GM21360 (cell line): Measurements from ENCODE around the gene BLACAT1.
"Not testable (repeated sequence)": the region's sequence is repeated elsewhere in the genome, so short reads cannot be mapped to it uniquely, and the experiment has no call there.

Experiments
- ATAC-seq: cut with Tn5 transposase; IDR thresholded peaks from one replicate; pipeline ENCODE4 v1.9.1; 2021; ENCODE audit warnings: mild to moderate bottlenecking, moderate library complexity; ENCODE audit not compliant: unreplicated experiment

The BLACAT1 gene

DNA sequence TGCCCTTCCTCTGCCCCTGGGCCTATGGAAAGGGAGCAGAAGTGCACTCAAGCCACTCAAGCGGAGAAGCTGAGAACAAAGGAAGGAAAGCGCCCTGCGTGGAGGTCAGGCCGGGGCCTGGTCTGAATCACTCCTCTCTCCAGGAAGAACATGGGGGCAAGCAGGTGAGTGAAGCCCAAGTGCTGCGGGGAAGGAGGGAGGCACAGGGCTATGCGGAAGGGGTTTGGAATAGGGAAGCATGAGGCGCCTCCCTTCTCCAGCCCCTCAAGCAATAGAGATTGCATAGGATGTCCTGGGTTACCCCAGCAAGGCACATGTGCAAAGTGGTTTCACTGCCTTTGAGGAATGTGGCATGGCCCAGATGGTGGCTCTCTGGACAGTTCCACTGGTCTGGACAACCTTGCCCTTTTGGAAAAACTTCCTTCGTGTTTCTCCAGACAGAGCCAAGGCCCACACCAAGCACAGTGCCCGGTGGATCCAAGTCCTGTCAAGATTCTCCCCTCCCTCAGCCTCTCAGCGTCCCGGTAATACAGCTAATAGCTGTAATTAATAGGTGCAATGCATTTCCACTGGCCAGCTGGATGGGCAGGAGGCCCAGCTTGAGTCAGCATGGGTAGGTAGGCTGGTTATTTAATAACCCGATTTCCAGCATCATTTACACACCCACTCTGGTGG lies 13.7 kb downstream of the BLACAT1 start:
- no peak for ATAC-seq

DNA sequence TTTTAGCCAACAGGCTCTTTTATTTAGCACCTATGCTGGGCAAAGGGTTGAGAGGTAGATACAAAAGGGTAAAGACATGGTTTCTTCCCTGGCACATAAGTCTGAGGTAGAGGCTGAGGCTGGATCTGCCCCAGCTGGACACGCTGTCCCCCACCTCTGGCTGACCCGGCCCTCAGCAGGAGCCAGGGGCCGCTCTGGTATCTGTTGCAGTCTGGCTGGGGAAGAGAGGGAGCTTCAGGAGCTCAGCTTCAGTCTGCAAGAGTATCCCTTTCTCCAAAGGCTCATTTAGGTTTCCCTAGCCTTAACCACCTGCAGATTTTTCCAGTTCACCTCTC lies 14.2 kb downstream of the BLACAT1 start:
- no peak for ATAC-seq

DNA sequence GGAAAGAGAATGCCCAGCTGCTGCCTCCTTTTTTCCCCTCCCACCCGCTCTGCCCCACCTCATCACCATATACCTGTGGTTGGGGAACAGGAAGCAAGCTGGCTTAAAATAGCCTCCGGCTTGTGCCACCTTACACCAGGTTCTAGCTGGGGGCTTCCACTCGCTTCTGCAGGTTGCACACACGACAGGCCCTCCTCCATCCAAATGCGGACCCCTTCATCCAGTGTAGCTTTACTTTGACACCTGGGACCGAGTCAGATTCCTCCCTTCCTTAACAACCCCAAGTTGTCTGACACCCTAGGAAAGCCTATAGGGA lies 14.6 kb downstream of the BLACAT1 start:
- ATAC-seq: no peak

DNA sequence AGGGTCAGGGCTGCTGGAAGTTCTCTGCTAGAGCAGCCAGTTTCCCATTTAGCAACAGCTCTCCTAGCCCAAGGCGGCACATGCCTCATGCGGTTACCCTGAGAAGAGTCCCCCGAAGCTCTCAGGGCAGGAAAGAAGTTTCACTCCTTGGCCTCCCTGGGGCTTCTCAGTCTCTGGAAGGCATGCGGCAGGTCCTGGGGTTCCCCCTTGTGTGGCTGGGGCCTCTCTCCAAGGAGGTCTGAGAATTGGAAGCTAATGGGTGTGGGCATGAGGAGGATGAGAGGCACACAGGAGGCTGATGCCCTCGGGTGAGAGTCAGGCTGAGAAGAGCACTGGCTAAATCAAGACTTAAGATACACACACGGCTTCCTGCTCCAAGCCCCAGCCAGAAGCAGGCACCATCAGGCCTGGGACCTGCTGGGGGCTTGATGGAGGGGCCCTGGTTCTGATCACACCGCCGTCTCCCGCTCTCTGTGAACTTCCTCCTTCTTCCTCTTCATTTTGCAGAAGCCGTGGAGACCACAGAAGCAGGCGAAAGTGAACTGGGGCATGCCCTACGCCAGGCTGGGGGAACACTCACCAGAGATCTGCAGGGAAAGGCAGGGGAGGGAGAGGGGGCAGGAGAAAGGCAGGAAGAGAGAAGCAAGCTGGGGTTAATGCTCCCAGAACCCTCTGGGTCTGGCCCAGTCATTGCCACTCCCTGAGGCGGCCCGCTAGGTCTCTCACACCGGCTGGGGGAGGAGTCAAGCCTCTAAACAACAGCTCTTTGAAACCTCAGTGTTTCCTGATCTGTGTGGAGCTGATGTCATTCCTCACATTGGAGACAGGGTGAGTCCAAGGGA lies 15.1 kb downstream of the BLACAT1 start:
- no peak for ATAC-seq

DNA sequence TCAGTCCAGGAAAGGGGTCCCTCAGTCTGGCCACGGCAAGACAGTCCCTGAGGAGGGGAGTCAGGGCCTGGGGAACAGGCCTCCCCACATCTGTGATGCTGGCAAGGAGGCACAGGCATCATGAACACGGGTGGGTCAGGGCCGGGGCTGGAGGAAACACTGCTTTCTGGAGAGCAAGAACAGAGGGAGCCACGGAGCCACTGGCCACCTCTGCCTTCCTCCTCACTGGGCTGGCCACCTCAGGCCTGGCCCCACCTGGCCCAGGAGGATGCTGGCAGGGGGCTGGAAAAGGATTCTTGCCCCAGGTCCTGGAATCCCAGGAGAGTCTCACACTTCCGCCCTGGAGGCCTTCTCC lies 15.7 kb downstream of the BLACAT1 start:
- ATAC-seq: no peak

DNA sequence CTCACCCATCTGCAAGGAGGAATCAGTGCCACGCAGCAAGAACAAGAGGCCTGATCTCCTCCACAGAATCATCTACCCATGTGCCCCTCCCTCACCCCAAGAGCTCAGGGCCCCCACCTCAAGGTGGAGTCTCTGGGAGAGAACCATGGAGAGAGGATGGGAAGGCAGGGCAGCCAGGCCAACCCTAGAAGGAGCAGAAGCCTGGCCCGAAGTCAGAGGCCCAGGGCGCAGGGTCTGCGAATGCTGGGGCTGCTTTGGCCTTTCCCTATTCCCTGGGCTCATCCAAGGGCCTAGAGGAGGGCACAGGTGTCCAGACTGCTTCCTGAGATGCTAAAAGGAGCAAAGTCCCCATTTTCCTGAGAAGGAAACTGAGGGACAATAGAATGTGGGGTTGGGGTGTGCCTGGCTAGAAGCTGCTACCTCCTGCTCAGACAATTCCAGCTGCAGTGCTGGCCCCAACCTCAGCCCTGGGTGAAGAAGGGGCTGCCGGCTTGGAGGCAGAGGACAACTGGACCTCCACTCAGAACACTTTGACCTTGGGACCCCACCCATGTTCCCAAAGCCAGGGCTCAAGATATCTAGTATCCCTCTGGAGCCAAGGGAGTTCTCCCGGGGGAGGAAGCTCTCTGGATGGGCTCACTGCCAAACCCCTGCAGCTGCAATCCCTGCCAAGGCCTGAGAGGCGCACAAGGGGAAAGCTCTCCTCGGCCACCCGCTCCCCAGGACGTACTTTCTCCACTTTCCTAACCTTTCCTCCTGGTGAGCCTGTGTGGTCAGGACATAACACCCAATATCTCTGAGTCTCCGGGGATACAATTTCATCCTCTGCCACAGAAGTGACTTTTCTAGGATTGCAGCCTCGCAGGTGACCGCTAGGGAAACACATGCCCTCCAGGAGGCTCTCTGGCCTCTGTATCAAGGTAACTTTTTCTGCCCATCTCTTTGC lies 17.4 kb downstream of the BLACAT1 start:
- ATAC-seq: no peak

DNA sequence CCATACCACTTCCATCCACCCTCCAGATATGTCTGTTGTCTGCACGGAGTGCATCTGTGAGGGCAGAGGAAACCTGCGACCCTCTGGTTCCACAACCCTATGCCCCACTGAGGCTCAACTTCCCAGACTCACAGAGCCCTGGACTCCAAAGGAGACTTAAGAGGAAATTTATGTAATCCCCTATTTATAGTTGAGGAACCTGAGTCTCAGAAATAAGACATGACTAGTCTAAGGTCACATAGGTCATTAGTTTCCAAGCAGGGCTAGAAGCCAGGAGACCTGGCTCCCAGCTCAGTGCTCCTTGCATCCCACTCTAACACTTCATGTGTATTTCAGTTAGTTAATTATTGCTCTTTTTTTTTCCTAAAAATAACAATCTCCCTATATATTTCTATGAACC lies 18.3 kb downstream of the BLACAT1 start:
- ATAC-seq: no peak

DNA sequence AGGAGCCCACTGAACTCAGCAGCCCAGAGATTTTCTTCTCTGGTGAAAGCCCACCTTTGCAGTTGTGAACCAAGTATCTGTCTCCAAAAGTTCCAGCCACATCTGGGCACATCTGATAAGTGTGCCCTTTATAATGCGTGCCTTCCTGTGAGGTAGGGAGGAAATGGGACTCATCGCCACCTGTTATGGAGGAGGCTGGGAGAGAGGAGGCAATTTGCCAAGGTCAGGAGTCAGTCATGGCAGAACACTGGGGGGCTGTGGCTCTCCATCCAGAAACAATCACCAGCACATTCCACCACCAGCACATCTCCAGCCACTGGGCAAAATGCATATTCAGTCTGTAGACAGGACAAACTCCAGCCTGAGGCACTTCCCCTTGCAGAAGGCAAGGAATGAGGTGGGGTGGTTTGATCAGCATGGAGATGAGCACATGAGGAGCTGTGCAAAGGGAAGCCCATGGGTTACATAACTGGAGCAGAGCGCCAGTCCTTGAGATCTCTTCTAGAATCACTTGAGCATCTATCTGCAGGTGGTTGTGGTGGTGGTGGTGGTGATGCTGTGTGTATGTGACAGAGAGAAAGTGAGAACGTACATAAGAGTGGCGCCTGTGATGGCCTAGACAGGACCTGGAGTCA lies 19.0 kb downstream of the BLACAT1 start:
- no peak for ATAC-seq

DNA sequence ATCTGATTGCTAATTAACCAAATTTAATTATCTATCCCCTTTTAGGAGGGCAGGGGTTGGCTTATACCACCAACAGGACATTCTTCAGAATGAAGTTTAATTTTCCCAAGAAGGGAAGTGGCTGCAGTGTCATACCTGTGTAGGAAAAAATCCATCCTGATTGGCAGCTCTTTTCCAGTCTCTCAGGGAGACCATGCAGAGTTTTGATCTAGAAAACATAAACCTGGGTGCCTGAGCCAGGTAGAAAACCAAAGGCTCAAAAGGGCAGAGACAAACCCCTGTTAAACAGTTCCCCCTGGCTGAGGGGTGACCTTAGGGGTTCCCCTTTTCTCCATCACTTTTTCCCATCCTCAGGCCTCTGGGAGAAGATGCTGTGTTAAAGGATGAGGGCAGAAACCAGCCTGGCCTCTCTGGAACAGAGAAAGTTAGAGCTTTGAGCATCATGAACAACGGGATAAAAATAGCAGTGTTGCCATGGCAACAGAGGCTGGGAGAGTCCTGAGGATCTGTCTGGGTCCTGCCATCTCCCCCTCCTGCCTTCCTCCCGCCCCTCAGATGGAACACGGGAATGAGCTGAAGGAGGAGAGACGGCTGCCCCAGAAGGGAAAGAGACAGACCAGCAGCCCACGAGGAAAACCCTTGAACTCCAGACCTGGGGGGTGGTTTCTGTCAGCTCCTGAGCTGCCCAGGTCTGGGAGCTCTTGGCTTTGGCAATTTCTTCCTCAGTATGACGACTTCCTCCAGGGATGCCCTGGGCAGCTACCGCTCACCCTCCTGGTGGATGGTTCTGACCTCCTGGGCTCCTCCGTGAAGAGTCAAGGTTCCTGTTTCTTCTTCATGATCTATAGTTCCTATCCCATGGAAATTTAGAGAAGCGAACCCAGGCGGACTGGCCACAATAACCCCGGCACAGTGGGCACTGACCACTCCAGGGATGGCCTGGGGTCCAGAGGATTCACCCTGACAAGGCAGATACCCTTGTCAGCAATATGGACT lies 20.0 kb downstream of the BLACAT1 start:
- no peak for ATAC-seq

DNA sequence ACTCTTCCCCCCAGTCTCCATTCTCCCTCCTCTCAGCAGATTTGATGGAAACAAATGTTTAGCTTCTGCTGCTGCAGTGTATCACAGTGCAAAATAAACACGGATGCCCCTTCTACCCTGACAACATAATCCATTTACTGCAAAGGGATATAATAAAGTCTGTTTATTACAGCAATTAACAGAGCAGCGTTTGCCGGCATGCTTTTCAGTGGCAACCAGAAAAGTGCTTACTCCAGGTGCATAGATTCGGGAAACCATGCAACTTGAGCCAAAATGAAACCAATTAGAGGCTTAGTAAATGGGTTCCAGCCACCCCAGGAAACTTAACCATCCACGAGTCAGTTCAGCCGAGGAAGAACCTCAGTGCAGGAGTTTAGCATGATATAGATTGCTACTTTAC lies 21.1 kb downstream of the BLACAT1 start:
- no peak for ATAC-seq

DNA sequence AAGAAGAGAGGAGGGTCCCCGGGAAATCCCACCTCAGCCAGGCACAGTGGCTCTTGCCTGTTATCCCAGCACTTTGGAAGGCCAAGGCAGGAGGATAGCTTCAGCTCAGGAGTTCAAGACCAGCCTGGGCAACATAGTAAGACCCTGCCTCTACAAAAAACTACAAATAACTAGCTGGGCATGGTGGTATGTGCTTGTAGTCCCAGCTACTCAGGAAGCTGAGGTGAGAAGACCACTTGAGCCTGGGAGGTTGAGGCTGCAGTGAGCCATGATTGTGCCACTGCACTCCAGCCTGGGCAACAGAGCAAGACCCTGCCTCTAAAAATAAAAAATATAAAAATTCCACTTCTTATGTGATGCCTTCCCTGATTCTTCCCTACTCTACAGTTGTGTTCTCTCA lies 23.2 kb downstream of the BLACAT1 start:
- not testable (repeated sequence) for ATAC-seq

DNA sequence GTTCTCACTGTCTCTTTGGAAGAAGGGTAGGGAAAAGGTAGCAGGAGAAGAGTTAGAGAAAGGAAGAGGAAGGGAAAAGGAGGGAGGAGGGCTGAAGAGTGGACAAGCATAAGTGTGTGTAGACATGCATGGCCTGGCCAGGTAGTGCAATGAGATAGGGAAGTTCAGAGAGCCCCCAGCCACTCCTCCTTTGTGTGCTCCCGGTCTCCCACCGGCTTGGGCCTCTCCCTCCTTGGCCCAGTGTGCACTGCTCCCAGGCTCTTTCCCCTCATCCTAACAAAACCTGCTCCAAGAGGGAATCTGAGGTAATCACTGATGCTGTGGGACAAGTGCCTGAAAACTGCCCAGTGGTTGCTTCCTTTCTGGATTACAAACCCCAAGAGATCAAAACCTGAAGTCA lies 23.7 kb downstream of the BLACAT1 start:
- ATAC-seq: no peak

DNA sequence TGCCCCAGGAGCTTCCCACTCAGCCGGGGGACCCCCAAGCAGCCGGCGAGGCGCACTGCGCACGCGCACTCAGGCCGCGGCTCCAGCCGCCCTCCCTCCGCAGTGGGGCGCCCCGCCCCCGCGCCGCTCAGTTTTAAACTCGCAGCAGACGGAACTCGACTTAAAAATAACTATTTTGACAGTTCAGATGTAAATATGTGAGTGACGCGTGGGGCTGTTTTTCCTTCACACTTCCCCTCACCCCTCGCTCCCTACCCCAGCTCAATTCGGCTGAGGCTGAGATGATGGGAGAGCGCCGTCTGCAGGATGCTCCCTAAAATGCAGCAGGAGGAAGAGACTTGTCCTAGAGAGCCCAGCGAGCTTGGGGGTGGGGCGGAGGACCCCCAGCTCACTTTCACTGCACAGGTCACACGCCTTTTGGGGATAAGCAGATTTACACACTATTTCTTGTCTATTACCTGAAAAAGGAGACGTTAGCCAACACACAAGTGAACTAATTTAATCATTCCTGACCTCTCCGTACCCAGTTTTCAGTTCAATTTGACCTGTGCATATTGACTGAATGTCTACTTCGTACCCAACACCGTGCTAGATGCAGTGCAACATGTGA lies 25.0 kb downstream of the BLACAT1 start:
- peak; percentile 60 for ATAC-seq

DNA sequence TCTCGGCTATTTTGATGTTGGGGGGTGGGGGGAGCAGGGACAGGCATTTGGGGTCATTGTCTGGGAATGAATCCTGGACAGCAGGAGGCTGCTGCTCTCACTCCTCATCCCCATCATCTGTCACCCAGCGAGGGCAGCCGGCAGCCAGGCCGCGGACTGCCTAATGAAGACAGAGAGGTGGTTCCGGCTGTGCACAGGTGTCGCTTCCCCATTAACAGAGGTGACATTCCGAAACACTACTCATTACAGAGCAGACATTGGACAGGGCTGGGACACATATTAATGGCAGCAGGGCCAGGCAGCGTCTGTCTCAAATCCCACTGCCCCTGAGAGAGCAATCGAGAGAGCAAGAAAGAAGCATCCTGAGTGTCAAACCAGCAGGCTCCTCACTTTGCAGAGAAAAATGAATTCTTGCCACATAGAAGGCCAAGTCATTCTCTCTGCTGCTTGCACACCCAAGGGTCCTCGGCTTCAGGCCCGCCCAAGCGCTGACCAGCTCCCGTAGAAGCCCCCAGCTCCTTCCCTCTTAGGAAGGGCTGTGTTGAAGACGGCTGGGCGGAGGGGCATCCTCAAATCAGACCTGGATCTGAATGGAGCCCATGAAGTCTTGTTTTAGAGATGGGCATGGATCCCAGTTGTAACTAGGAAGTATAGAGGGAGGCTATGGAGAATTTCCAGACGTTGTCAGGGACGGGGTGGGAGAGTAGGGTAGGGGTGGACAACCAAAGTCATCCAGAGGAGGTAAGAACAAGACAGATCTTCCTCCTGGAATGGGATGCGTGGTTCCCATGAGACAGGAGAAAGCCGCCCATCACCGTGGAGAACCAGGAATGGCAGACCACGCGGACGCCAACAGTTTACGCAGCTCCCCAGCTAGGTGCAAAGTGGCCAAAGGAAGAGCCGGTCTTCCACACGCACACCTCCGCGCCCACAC lies 25.8 kb downstream of the BLACAT1 start:
- ATAC-seq: no peak

DNA sequence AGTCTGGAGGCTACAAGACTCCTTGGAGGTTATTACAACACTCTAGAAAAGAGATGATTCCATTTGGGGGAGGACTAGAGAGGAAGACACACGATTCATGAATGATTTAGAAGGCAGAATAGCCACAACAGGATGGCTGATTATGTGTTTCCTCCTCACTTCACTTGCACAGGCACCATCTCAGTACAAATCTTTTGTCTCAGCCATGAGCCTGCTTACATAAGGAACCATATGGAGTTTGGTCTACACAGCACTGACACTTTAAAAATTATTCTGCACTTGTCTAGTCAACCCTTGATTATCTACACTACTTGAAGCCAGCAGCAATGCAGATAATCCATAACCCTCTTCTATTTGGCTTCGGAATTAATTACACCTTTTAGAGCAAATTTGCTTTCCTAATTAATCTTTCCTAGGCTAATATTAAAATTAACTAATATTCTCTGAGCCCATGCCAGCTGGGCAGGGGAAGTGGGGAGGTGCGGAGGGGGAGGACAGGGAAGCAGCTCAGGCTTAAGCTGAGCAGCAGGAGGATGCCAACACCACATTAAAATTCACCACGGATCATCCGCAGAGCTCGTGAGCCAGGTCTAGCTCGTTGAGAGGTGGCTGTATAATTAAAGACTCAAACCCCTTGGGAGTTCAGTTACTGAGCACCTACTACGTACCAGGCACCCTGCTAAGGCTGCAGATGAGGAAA lies 30.8 kb downstream of the BLACAT1 start:
- ATAC-seq: no peak

DNA sequence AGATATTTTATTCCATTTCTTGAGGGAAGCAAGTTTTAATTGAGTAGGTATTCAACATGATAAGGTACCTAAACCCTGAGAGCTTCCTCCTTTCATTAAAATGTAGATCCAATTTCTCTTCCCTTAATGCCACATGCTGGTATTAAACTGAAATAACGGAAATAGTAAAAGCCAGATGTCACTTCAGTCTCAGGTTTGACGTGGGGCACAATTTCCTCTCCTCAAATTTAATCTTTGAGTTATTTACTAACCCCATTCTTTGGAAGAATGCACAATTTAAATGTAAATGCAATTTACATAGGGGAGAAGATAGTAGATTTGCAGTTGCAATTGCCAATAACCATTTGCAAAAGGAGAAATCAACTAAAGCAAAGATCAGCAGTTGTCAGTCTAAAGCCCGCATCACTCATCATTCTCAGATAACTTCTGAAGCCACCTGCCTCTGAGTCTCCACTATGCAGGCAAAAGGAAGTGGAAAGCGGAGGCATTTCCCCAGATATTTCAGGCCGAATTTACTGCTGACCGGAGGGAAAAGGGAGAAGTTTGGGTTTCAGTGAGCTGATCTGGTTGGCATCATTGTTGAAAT lies 31.9 kb downstream of the BLACAT1 start:
- no peak for ATAC-seq

DNA sequence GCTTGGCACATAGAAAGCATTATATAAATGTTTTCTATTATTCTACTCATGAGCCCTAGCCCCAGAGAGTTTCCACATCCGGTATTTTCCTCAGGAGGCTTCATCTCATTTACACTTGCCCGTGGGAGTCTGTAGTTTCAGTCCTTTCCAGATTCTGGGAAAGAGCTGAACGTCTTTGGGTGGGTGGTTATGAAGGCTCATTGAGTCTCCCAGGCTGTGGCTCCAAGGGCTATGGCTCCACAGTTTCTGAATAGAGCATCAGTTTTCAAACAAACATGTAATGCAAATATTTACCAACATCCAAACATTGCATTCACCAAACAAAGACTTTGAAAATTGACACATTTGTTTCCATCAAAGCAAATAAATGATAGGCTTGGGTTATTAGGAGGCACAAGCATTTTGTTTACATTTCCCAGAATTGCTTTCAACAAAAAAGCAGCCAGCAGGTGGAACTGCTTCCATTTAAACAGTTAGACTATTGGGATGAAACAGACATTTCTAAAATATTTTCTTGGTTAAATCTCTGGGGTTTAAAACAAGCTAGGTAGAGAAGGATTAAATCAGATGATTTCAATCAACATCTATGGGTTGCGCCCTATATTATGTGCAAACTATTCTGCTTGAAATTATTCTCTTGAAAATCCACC lies 32.7 kb downstream of the BLACAT1 start:
- ATAC-seq: no peak
